ENCODE results near the gene PLB1. TPM values are rescaled to one million over a fixed set of nuclear protein-coding genes. Genes with fewer than 3 reads are reported as not detected.
"Not testable (repeated sequence)": the region's sequence is repeated elsewhere in the genome, so short reads cannot be mapped to it uniquely, and the experiment has no call there.

PLB1 gene
- total RNA-seq, 1 donor from 2014 or later = 9.9 TPM

DNA sequence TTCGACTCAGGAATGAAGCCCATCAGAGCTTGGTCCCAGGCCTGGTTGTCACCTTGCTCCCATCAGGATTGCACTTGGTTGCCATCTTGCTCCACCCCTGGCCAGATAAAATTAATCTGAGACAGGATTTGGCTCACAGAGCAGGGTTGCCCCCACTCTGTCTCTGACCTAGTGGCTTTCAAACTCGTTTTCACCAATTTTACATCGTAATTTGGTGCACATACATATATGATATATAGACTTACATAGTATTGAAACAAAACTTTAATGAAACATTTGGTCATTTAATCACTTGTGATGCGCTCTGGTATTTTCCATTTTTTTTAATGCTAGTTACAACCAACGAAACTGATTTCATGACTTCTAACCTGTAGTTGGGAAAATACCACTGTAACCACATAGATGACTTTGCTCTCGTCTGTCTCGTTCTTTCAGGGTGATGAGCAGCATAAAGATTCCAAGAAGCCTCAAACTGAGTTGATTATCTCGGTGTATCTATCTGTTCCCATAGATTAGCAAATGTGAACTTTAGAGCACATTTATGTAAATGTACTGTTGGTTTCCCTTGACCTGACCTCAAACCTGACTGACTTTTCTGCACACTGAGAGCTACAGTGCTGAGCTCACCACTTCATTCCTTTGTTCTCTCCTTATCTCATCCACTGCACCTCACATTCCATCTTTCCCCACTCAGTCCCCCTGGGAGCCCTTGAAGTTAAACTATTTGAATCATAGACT is 30.5 kb upstream of the PLB1 start:
- DNase-seq (ENCODE audit: low spot score) = no peak

GRCh38 chr2:28469304-28469703 is 26.6 kb upstream of the PLB1 start:
- no peak for DNase-seq (ENCODE audit: low spot score)

DNA sequence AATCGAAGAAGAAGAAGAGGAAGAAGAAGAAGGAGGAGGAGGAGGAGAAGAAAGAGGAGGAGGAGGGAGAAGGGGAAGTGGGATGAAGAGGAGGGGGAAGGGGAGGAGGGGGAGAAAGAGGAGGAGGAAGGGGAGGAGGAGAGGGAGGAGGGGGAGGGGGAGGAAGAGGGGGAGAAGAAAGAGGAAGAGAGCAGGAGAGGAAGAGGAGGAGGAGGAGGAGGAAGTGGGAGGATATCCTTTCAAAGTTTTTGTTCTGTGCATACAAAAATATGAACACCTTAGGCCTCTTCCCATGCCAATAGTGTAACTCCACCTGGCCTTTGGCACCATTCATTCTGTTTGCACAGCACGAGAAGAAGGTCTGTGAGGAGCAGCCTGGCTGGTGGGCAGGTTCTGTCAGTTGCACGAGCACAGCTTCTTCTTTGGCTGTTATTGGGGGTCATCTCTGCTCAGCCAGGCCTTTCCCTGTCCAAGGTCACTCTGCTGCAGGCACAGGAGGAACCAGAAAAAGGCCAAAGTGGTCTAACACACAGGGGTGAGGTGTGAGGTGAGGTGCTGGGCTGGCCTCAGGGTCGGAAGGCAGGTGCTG is 25.8 kb upstream of the PLB1 start:
- no peak for DNase-seq (ENCODE audit: low spot score)

- peak; percentile 72 for DNase-seq (ENCODE audit: low spot score)
These were observed 25.1 kb upstream of the PLB1 start for GRCh38 chr2:28470759-28471158.

GRCh38 chr2:28471214-28471613 is 24.6 kb upstream of the PLB1 start:
- DNase-seq (ENCODE audit: low spot score) = no peak

GRCh38 chr2:28471701-28472236 is 24.1 kb upstream of the PLB1 start:
- no peak for DNase-seq (ENCODE audit: low spot score)

DNA sequence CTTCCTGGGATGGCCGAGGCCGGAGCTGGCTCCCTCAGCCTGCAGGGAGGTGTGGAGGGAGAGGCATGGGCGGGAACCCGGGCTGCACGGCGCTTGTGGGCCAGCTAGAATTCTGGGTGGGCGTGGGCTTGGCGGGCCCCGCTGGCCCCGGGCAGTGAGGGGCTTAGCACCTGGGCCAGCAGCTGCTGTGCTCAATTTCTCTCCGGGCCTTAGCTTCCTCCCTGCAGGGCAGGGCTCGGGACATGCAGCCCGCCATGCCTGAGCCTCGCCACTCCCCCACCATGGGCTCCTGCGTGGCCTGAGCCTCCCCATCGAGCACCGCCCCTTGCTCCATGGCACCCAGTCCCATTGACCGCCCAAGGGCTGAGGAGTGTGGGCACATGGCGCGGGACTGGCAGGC is 23.2 kb upstream of the PLB1 start:
- not testable (repeated sequence) for DNase-seq (ENCODE audit: low spot score)

- no peak for DNase-seq (ENCODE audit: low spot score)
These were observed 20.7 kb upstream of the PLB1 start for GRCh38 chr2:28475088-28475595.

- no peak for DNase-seq (ENCODE audit: low spot score)
These were observed 18.8 kb upstream of the PLB1 start for GRCh38 chr2:28477087-28477486.

- no peak for DNase-seq (ENCODE audit: low spot score)
These were observed 18.2 kb upstream of the PLB1 start for GRCh38 chr2:28477645-28478044.

DNA sequence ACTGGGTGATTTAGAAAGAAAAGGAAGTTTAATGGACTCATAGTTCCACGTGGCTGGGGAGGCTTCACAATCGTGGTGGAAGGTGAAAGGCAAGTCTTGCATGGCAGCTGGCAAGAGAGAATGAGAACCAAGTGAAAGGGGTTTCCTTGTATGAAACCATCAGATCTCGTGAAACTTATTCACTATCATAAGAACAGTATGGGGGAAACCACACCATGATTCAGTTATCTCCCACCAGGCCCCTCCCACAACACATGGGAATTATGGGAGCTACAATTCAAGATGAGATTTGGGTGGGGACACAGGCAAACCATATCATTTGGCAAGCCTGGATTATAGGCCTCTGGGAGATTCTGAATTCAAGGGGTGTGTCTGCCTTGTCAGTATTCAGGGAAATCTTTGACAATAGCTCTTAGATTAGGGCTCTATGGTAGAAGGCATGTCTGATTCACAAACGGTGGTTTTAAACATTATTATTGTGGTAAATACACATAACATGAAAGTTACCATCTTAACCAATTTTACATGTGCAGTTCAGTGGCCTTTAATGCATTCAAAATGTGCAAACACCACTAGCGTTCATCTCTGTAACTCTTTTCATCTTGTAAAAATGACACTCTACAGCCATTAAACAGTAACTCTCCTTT is 15.3 kb upstream of the PLB1 start:
- DNase-seq (ENCODE audit: low spot score) = no peak

- no peak for DNase-seq (ENCODE audit: low spot score)
These were observed 14.0 kb upstream of the PLB1 start for GRCh38 chr2:28481905-28482304.

DNA sequence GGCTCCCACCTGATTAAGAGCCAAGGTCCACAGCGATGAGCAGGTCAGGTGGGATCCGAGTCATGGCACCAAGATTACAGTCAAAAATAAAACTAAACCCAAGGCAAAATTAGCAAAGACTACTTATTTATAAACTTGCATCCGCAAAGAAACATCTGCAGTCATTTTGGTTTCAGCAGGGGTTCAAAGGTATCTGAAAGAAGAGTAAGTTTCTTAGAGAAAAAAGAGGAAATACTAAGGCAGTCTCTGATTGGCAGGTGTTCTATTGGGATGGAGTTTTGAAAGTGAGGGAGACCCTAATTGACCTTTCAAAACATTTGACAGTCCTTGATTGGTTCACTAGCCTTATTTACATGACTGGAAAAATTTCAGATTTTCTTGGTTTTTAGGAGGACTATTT is 11.0 kb upstream of the PLB1 start:
- no peak for DNase-seq (ENCODE audit: low spot score)

DNA sequence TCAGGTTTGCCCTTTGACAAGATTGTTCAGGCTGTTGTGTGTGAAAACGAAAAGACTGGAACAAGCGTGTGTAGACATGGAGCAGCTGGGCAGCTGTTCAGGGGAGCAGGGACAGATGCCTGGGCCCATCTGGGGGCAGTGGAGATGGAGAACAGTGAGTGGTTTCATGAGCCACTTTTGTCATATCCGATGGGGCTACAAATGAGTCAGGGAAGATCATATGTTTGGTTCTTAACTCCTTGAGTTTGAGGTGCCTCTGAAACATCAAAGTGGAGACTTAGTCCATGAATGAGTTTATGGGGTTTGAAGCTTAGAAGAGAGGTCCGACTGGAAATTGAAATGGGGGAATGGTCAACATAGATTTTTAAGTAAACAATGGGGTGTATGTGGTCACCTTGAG is 9.3 kb upstream of the PLB1 start:
- no peak for DNase-seq (ENCODE audit: low spot score)

DNA sequence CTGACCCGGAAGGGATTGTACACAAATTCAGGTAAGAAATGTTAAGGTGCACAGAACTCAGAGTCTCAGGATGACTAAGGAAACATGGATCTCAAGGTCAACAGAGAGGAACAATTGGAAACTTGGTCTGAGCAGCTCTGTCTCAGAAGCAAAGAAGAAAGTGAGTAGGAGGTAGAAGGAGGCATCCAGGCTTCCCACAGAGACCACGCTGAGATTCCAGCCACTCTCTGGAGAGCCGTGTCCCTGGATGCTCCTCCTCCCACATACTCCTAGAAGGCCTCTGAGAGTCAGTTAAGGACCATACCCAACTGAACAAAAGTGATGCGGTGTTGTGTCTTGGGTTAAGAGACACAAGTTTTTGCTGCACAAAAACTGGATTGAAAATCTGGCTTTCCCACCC is 8.6 kb upstream of the PLB1 start:
- no peak for DNase-seq (ENCODE audit: low spot score)

DNA sequence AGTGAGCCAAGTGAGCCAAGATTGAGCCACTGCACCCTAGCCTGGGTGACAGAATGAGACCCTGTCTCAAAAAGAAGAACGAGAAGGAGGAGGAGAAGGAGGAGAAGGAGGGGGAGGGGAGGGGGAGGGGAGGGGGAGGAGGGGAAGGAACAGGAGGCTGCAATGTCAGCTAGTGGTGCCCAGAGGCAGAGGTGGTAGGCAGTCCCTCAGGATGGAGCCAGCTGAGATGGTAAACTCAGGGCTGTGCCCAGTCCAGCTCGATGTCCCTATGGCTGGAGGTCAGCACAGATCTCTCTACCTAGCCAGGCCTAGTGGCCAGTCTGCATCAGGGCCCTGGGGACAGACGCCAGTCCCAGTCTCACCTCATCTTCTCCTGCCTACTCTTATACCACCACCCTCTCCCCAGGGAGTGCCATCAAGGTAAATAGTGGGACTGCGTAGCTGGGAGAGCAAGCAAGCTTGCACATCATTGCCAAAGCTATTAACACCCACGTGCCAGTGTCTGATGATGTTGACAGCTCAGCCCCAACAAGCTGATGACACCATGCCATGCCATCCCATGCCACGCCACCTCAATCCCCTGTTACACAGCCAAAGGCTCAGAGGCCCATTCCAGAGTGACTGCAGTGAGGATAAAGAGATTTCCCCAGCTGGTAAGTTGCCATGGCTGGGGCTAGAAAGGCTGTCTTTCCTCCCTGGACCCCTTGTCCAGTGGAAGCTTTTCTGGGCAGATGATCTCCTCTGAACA is 7.6 kb upstream of the PLB1 start:
- DNase-seq (ENCODE audit: low spot score) = no peak

DNA sequence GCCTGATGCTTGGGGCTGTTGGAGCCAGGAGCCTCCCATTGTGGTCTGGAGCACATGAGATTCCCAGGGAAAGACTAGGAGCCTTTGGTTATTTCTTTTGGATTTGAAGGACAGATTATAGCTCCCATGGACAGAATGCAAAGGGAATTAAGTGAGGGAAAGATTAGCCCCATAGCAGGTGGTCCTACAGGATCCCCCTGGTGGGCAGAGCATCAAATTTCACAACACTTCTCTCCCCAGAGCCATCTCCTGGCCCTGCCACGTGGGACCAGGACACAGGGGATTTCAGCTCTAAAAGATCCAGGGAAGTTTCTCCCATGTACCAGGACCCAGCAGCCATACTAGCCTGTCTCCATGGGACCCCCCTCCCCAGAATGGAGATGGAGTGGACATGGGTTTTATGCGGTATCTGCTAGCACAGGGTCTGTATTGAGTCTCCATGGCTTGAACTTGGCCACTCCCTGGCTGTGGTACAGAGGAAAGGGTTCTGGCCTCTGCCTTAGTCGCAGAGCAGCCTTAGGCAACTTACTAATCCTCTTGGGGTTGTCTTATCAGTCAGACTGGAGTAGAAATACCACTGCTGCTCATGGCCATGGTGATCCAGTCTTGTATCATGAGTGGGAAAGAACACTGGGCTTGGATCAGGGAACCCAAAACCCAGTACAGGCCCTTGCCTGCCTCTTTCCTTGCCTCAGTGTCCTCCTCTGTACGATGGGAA is 6.8 kb upstream of the PLB1 start:
- no peak for DNase-seq (ENCODE audit: low spot score)

- DNase-seq (ENCODE audit: low spot score) = no peak
These were observed 5.3 kb upstream of the PLB1 start for GRCh38 chr2:28490558-28490957.

DNA sequence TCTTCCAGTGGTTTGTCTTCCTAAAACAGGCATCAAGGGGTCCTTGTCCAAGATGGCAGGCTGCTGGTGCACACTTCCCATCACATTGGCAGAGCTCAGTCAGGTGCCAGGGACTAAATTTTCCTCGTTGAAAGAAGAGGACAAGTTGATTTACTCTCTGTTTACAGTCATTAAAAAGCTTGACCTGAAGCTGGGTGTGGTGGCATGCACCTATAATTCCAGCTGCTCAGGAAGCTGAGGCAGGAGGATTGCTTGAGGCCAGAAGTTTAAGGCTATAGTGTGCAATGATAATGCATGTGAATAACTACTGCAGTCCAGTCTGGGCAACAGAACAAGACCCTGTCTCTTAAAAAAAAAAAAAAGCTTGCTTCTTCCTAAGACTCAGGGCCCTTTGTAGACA is 3.6 kb upstream of the PLB1 start:
- no peak for DNase-seq (ENCODE audit: low spot score)

DNA sequence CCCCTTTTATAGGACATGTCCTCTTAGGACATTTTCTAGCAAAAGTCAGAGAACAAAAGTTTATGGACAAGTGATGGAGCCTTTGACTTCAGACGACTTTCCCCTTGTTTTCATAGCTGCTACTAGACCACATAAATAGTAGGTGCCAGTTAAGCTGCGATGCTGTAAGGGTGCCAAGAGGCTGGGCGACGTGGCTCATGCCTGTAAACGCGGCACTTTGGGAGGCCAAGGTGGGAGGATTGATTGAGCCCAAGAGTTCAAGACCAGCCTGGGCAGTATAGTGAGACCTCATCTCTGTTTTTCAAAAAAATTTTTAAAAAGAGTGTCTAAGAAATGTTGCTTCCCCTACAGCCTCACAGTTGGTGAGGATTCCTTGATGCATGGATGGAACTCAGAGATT is 2.2 kb upstream of the PLB1 start:
- no peak for DNase-seq (ENCODE audit: low spot score)

DNA sequence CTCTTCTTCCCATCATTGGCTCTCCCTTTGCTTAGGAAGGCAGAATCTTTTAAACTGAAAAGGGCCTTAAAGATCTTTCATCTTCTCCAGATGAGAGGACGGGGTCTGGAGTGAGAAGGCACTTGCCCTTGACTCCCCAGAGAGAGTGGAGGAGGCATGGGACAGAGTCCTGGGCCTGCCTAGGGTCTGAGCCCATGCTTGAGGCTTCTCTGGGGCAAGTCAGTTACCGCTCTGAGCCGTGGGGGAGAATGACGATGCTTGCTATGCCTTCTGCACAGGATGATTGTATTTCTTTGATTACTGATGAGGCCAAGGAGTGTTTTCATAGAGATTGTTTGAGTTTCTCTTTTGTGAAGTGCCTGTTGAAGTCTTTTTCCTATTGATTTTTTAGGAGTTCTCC is 921 bp downstream of the PLB1 start:
- DNase-seq (ENCODE audit: low spot score) = no peak
